HEK293T (cell line): ENCODE results near the gene TNFAIP2.

Experiments
- CTCF ChIA-PET: fragments of 350-600 bp; formaldehyde crosslinking; extraction: SDS; loops from one replicate; lab custom pipeline; 2021; ENCODE audit warnings: antibody characterized with exemption, inconsistent platforms; lab: Yijun Ruan, JAX
- POLR2A ChIA-PET: fragments of 350-600 bp; formaldehyde crosslinking; extraction: SDS; loops from one replicate; lab custom pipeline; 2020; ENCODE audit warnings: antibody characterized with exemption, inconsistent platforms; lab: Yijun Ruan, JAX
- DNase-seq: peaks from one replicate; pipeline ENCODE4 v3.0.0; 2012; ENCODE audit warnings: mixed read lengths; ENCODE audit errors: extremely low spot score
- ARNT ChIP-seq: fragments of 450-650 bp; IDR thresholded peaks from 2 replicates; pipeline ENCODE4 v1.6.1; 2017; ENCODE audit warnings: mild to moderate bottlenecking
- BHLHE40 ChIP-seq: fragments of 450-650 bp; IDR thresholded peaks from 2 replicates; pipeline ENCODE4 v1.6.1; 2016; ENCODE audit warnings: mild to moderate bottlenecking, moderate library complexity, borderline replicate concordance
- CTBP1 ChIP-seq: fragments of 450-650 bp; IDR thresholded peaks from 2 replicates; pipeline ENCODE4 v1.6.1; 2016; ENCODE audit warnings: borderline replicate concordance
- ELF4 ChIP-seq: fragments of 450-650 bp; IDR thresholded peaks from 2 replicates; pipeline ENCODE4 v1.6.1; 2017; ENCODE audit warnings: antibody characterized with exemption
- FOXA1 ChIP-seq: fragments of 450-650 bp; IDR thresholded peaks from 2 replicates; pipeline ENCODE4 v1.6.1; 2016; ENCODE audit warnings: mild to moderate bottlenecking
- FOXK2 ChIP-seq: fragments of 450-650 bp; IDR thresholded peaks from 2 replicates; pipeline ENCODE4 v1.6.1; 2016; ENCODE audit warnings: mild to moderate bottlenecking
- FOXM1 ChIP-seq: fragments of 450-650 bp; IDR thresholded peaks from 2 replicates; pipeline ENCODE4 v1.6.1; 2017; ENCODE audit warnings: mild to moderate bottlenecking, borderline replicate concordance
- HDGF ChIP-seq: fragments of 450-650 bp; IDR thresholded peaks from 2 replicates; pipeline ENCODE4 v1.6.1; 2017; ENCODE audit warnings: antibody characterized with exemption, borderline replicate concordance
- L3MBTL2 ChIP-seq: fragments of 450-650 bp; conservative IDR thresholded peaks from 2 replicates; pipeline ENCODE4 v1.6.1; 2016; ENCODE audit warnings: mild to moderate bottlenecking
- LEF1 ChIP-seq: fragments of 450-650 bp; IDR thresholded peaks from 2 replicates; pipeline ENCODE4 v1.6.1; 2017; ENCODE audit warnings: mild to moderate bottlenecking, borderline replicate concordance
- NFRKB ChIP-seq: fragments of 450-650 bp; IDR thresholded peaks from 2 replicates; pipeline ENCODE4 v1.6.1; 2016; ENCODE audit warnings: mild to moderate bottlenecking, moderate library complexity
- SP1 ChIP-seq: fragments of 450-650 bp; IDR thresholded peaks from 2 replicates; pipeline ENCODE4 v1.6.1; 2017
- SUZ12 ChIP-seq: fragments of 450-650 bp; IDR thresholded peaks from 2 replicates; pipeline ENCODE4 v1.6.1; 2016; ENCODE audit warnings: mild to moderate bottlenecking
- TARDBP ChIP-seq: fragments of 450-650 bp; IDR thresholded peaks from 2 replicates; pipeline ENCODE4 v1.6.1; 2016
- ZNF384 ChIP-seq: fragments of 450-650 bp; IDR thresholded peaks from 2 replicates; pipeline ENCODE4 v1.6.1; 2016
- TF ChIP-seq, protein P1 (sequence below): fragments of 450-650 bp; IDR thresholded peaks from 2 replicates; pipeline ENCODE4 v1.6.1; 2016

The TNFAIP2 gene

DNA sequence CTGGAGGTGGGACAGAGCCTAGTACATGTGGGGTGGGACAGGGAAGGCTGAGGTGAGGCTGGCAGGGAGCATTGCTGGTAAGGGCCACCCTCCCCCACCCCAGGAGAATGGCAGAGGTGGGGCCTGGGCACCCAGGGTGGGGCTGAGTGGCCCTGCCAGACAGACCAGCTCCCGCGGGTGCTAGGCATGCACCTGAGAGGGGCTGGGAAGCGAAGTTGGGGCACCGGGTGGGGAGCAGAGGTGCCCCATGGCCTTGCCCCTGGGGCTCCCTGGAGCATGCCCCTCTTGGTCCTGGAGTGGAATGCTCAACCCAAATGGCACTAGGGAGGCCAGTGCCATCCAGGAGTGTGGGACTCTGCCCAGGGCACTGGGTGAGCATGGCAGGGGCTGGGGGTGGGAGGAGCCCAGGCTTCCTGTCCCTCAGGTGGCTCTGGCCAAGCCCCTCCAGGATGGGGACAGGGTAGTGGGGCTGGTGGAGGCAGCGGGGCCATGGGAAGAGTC is 1.3 kb downstream of the TNFAIP2 start:
- DNase-seq = no peak
- ChIA-PET CTCF (no interaction called here), POLR2A (no interaction called here)
- TF ChIP-seq HDGF (no peak), ZNF384 (no peak), TARDBP (no peak), ELF4 (no peak), NFRKB (no peak), FOXM1 (no peak), CTBP1 (no peak)
- TF ChIP-seq, protein P1, sequence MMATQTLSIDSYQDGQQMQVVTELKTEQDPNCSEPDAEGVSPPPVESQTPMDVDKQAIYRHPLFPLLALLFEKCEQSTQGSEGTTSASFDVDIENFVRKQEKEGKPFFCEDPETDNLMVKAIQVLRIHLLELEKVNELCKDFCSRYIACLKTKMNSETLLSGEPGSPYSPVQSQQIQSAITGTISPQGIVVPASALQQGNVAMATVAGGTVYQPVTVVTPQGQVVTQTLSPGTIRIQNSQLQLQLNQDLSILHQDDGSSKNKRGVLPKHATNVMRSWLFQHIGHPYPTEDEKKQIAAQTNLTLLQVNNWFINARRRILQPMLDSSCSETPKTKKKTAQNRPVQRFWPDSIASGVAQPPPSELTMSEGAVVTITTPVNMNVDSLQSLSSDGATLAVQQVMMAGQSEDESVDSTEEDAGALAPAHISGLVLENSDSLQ = no peak

DNA sequence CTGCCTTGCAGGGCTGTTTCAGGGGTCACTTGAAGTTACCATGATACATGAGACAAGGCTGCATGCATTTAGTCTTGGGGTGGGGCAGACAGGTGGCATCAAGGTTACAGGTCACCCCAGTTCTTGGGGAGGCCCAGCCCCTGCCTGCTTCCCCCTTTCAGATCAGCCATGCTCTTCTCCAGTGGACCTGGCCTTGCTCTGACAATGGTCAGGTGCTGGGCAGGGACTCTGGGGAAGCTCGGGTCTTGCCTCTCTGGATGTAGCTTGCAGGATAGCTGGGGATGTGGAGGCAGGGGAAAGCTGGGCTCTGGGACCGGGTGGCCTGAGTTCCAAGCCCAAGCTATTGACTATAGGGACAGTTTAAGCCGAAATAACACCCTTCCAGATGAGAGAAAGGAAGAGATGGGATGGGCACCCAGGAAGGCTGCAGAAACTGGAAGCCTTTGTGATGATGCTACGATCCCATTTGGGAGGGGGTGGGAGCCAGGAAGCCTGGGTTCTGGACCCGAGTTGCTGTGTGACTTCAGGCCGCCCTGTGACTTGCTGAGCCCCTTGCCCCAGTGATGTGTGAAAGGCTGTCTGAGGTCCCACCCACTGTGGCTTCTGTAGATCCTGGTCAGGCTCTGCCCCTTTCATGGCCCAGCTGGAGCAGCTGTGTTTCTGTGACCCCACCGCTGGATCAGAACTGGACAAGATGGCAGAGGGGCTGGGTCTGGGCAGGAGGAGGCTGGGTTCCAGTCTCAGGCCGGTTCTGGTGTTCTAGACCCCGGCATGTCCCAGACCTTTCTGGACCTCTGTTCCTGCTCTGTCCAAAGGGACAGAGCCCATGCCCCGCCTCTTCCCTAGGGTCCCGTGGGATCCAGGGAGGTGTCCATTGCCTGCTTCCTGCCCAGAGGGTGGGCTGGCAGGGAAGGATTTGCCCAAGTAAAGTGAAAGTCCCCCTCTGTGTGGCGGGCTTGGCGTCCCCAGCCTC is 2.1 kb downstream of the TNFAIP2 start:
- POLR2A ChIA-PET = no interaction called here
- CTCF ChIA-PET = no interaction called here
- TF ChIP-seq ZNF384 (no peak), HDGF (no peak), ELF4 (no peak)
- DNase-seq = no peak

DNA sequence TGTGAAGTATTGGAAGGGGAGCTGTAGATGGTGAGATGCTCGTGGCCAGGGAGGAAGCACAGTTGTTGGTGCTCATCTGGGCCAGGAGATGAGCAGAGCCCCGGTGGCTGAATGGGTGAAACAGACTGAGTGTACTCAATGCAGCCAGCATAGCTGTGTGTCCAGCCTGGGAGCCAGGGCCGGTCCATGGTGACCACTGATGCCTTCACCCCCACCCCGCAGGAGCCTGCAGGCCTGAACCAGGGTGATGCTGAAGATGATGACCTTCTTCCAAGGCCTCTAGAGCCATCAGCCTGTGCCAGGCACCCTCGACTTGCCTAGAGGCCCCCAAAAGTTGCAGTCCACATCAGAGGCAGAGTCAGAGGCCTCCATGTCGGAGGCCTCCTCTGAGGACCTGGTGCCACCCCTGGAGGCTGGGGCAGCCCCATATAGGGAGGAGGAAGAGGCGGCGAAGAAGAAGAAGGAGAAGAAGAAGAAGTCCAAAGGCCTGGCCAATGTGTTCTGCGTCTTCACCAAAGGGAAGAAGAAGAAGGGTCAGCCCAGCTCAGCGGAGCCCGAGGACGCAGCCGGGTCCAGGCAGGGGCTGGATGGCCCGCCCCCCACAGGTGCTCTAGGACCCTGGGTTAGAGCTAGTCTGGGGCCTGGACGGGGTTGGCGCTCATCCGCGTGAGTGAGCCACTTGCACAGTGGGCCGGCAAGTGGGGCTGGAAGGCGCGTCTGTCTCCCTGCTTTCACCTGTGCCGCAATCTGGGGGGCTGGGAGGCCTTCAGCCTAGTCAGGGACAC is 3.0 kb downstream of the TNFAIP2 start:
- TF ChIP-seq ZNF384 (no peak), CTBP1 (no peak)
- TF ChIP-seq, protein P1 = no peak
- no peak for DNase-seq
- ChIA-PET POLR2A (no interaction called here), CTCF (interaction anchor here (1.7 to 2.1 kb wide), 2 partner anchors 19 to 21 kb away, joined by 5 to 9 read pairs; no protein-coding TSS in a partner anchor)

GRCh38 chr14:103126873-103127304 is 3.6 kb downstream of the TNFAIP2 start:
- ChIA-PET CTCF (interaction anchor here (1.7 to 2.1 kb wide), 2 partner anchors 20 to 22 kb away, joined by 5 to 9 read pairs; no protein-coding TSS in a partner anchor), POLR2A (interaction anchor here (0.5 kb wide), 1 partner anchor 31 kb away, joined by 3 read pairs; no protein-coding TSS in a partner anchor)
- TF ChIP-seq SP1 (no peak), ELF4 (no peak), ARNT (no peak), FOXM1 (no peak), TARDBP (no peak), SUZ12 (no peak), L3MBTL2 (no peak), FOXK2 (no peak)
- DNase-seq = peak; percentile 49

DNA sequence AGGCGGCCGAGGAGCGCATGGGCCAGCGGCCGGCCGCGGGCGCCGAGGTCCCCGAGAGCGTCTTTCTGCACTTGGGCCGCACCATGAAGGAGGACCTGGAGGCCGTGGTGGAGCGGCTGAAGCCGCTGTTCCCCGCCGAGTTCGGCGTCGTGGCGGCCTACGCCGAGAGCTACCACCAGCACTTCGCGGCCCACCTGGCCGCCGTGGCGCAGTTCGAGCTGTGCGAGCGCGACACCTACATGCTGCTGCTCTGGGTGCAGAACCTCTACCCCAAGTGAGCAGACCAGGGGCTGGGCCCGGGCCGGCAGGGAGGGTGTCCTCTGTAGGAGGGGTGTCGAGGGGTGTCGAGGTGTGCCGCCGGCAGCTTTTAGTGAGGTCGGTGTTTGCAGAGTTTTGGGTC is 4.1 kb downstream of the TNFAIP2 start:
- ChIA-PET POLR2A (interaction anchor here (0.5 kb wide), 1 partner anchor 31 kb away, joined by 3 read pairs; no protein-coding TSS in a partner anchor), CTCF (interaction anchor here (1.7 to 2.1 kb wide), 2 partner anchors 21 to 22 kb away, joined by 5 to 9 read pairs; no protein-coding TSS in a partner anchor)
- TF ChIP-seq ARNT = no peak
- TF ChIP-seq SP1 = no peak
- TF ChIP-seq TARDBP = no peak
- no peak for TF ChIP-seq FOXA1
- TF ChIP-seq FOXM1 = no peak
- no peak for TF ChIP-seq FOXK2
- no peak for TF ChIP-seq CTBP1
- TF ChIP-seq NFRKB = no peak
- no peak for TF ChIP-seq HDGF
- no peak for DNase-seq

GRCh38 chr14:103127861-103128598 is 4.8 kb downstream of the TNFAIP2 start:
- no peak for DNase-seq
- CTCF ChIA-PET = interaction anchor here (2.1 kb wide), 1 partner anchor 23 kb away, joined by 9 read pairs; no protein-coding TSS in a partner anchor
- POLR2A ChIA-PET = no interaction called here
- TF ChIP-seq TARDBP (no peak), CTBP1 (no peak), ARNT (no peak), ZNF384 (no peak), BHLHE40 (no peak), L3MBTL2 (no peak), ELF4 (no peak), LEF1 (no peak), FOXM1 (no peak), NFRKB (no peak), SUZ12 (no peak)
- TF ChIP-seq, protein P1 = no peak
